Heart right ventricle (tissue), 16 donors: ENCODE data around the gene LHFPL3. TPM values are rescaled to one million over a fixed set of nuclear protein-coding genes. Genes with fewer than 3 reads are reported as not detected.

Experiments
- ATAC-seq, 8 donors: fragments of 200-7000 bp; cut with Tn5 transposase; one replicate each; pipeline ENCODE4 v1.9.1; 2020; ENCODE audit warnings: mild to moderate bottlenecking in 8 of 8, moderate library complexity in 8 of 8, moderate number of reproducible peaks in 1 of 8
- DNase-seq, 2 donors: peaks; one replicate each; pipeline ENCODE4 v3.0.0-alpha.2; 2020
- H3K27ac ChIP-seq, 10 donors: fragments of 200-600 bp; sonication (generic) in 2 of 10; one replicate each; pipeline versions ENCODE4 v1.5.0 to v1.8.0; 2020 to 2022; ENCODE audit warnings: mild to moderate bottlenecking in 3 of 10
- H3K27me3 ChIP-seq, 7 donors: fragments of 200-600 bp; one replicate each; pipeline ENCODE4 v1.8.0; 2021 to 2022; ENCODE audit warnings: mild to moderate bottlenecking in 2 of 7
- H3K36me3 ChIP-seq, 9 donors: fragments of 200-600 bp; sonication (generic) in 1 of 9; one replicate each; pipeline versions ENCODE4 v1.5.0 to v1.8.0; 2020 to 2022; ENCODE audit warnings: mild to moderate bottlenecking in 2 of 9
- H3K4me1 ChIP-seq, 9 donors: fragments of 200-600 bp; sonication (generic) in 1 of 9; one replicate each; pipeline versions ENCODE4 v1.5.0 to v1.8.0; 2020 to 2022; ENCODE audit warnings: mild to moderate bottlenecking in 4 of 9
- H3K4me3 ChIP-seq, 10 donors: fragments of 200-600 bp; sonication (generic) in 2 of 10; one replicate each; pipeline versions ENCODE4 v1.5.0 to v1.8.0; 2020 to 2022; ENCODE audit warnings: mild to moderate bottlenecking in 7 of 10, moderate library complexity in 2 of 10
- H3K9me3 ChIP-seq, 11 donors: fragments of 200-600 bp in 10 of 11; sonication (generic) in 2 of 11; one replicate each; pipeline versions ENCODE4 v1.5.0 to v1.8.0; 2013 to 2022; ENCODE audit warnings: mild to moderate bottlenecking in 2 of 11, control low read depth in 1 of 11, moderate library complexity in 1 of 11
- CTCF ChIP-seq, 9 donors: fragments of 200-600 bp; sonication (generic) in 2 of 9; IDR thresholded peaks; one replicate each; pipeline versions ENCODE4 v1.5.0 to v1.8.0; 2021 to 2022; ENCODE audit warnings: antibody characterized with exemption in 9 of 9, mild to moderate bottlenecking in 5 of 9, moderate library complexity in 1 of 9
- WGBS, 2 donors: extraction: QIAGEN DNeasy Blood & Tissue Kit; methylation state at CpG; one replicate each; pipeline ENCODE4 v1.1.7; 2013; ENCODE audit warnings: inconsistent platforms in 1 of 2; 5-methylcytosine and 5-hydroxymethylcytosine counted together
- intact Hi-C, 10 donors: fragments of 100-400 bp; cut with DNase I; formaldehyde crosslinking; loops; one replicate each; pipeline versions ENCODE4 v1.11.1 to v1.14.2; 2022
- polyA plus RNA-seq, 2 donors: library from polyadenylated mRNA; stranded (reverse); fragments of 200-250 nt; gene quantifications; one replicate each; pipeline ENCODE4 v1.2.3, GENCODE V29; 2013
- total RNA-seq, 10 donors: library from RNA; stranded (reverse); fragmentation: NEBNext Ultra II Directional in 3 of 10; extraction: Animal tissue kit (Norgen Biotek cat#: 25700) in 3 of 10; gene quantifications; one replicate each; pipeline versions ENCODE4 v1.2.1 to v1.2.4, GENCODE V29; 2021 to 2023
- donor health status: Arrhythmogenic right ventricular cardiomyopathy.
- donor health status: ischemic (EF 13 %, LVEDD 7.1; RV severe dilation, severe dysfunction).
- donor health status: healthy with polysubstance abuse.
- donor health status: DM: no; HTN: yes; CAD: no.
- donor health status: DM: no; HTN: no; CAD: no.
- donor health status: ischemic (EF 25% LVEDD 6.9; RV normal size, moderate dysfunction).
- donor health status: ischemic (EF 25% LVEDD 5.7; RV mildly dilated, moderate dysfunction).
- donor health status: healthy.
- donor health status: DM: yes; HTN: yes; CAD: no.
- donor health status: Ischemic cardiomyopathy.
- donor health status: ischemic (EF 35%, LVEDD 5.7; RV mildly dilated, moderate dysfunction).
- donor health status: nonischemic (EF 11% LVEDD 7.7; RV severe dilation, severe dysfunction).
- donor health status: DM: yes; HTN: yes; CAD: no.
- donor health status: PGD.
- donor health status: ischemic (EF 29% LVEDD 5.4; RV normal size, mild dysfunction).
- donor health status: nonischemic (EF 23%, LVEDD 6.1; RV moderate dilation, normal function).

LHFPL3 gene
- total and polyA plus RNA-seq, 12 donors = not detected

GRCh38 chr7:104664648-104665047, 336.2 kb downstream of the LHFPL3 start:
- DNase-seq (no peak), ATAC-seq (no peak)
- 56 to 70% methylated on average over 1 of the region's 1 CpG for WGBS, 2 donors
- H3K27ac ChIP-seq = no peak overlapping the region
- H3K4me1 ChIP-seq = no peaks in the 10 kb centered on the region
- H3K9me3 ChIP-seq = no peaks in the 10 kb centered on the region
- TF ChIP-seq CTCF (IDR thresholded peaks at IDR 0.05) = no peak
- H3K27me3 ChIP-seq = no peaks in the 10 kb centered on the region
- H3K4me3 ChIP-seq = no peak overlapping the region
- H3K36me3 ChIP-seq = no peaks in the 10 kb centered on the region
- intact Hi-C loops = no loop called here

GRCh38 chr7:104677587-104677986, 349.2 kb downstream of the LHFPL3 start:
- WGBS, 2 donors = 61 to 67% methylated on average over 5 of the region's 5 CpGs
- no peaks in the 10 kb centered on the region for H3K36me3 ChIP-seq
- H3K27ac ChIP-seq = no peak overlapping the region
- intact Hi-C loops = no loop called here
- no peak for TF ChIP-seq CTCF (IDR thresholded peaks at IDR 0.05)
- H3K9me3 ChIP-seq = no peaks in the 10 kb centered on the region
- no peaks in the 10 kb centered on the region for H3K4me1 ChIP-seq
- peaks cover 0 to 13% (median 3%) of the 10 kb centered on the region in 7 donors for H3K27me3 ChIP-seq
- ATAC-seq (no peak), DNase-seq (no peak)
- no peak overlapping the region for H3K4me3 ChIP-seq

- WGBS, 2 donors = 91 to 93% methylated on average over 1 of the region's 1 CpG
- H3K9me3 ChIP-seq = no peaks in the 10 kb centered on the region
- no peak for ATAC-seq
Measured at GRCh38 chr7:104679085-104679484, 350.7 kb downstream of the LHFPL3 start.

GRCh38 chr7:104686286-104686685, 357.9 kb downstream of the LHFPL3 start:
- H3K27me3 ChIP-seq = peaks cover 0 to 5% (median 0%) of the 10 kb centered on the region in 7 donors
- no peak for TF ChIP-seq CTCF (IDR thresholded peaks at IDR 0.05)

More at GRCh38 chr7:104679085-104679484, 350.7 kb downstream of the LHFPL3 start:
- no peak for TF ChIP-seq CTCF (IDR thresholded peaks at IDR 0.05)
- no peak overlapping the region for H3K27ac ChIP-seq
- no peaks in the 10 kb centered on the region for H3K36me3 ChIP-seq
- no peak overlapping the region for H3K4me3 ChIP-seq
- peaks cover 0 to 8% (median 0%) of the 10 kb centered on the region in 7 donors for H3K27me3 ChIP-seq
- no peak for DNase-seq
- intact Hi-C loops = no loop called here
- H3K4me1 ChIP-seq = no peaks in the 10 kb centered on the region

More at GRCh38 chr7:104686286-104686685, 357.9 kb downstream of the LHFPL3 start:
- Histone ChIP-seq H3K9me3 (no peaks in the 10 kb centered on the region), H3K27ac (no peak overlapping the region), H3K4me1 (no peaks in the 10 kb centered on the region), H3K36me3 (no peaks in the 10 kb centered on the region), H3K4me3 (no peak overlapping the region)
- 81 to 86% methylated on average over 1 of the region's 1 CpG for WGBS, 2 donors
- intact Hi-C loops = no loop called here
- ATAC-seq = no peak
- DNase-seq = no peak
